ENCODE data around the gene EIF1.

DNA sequence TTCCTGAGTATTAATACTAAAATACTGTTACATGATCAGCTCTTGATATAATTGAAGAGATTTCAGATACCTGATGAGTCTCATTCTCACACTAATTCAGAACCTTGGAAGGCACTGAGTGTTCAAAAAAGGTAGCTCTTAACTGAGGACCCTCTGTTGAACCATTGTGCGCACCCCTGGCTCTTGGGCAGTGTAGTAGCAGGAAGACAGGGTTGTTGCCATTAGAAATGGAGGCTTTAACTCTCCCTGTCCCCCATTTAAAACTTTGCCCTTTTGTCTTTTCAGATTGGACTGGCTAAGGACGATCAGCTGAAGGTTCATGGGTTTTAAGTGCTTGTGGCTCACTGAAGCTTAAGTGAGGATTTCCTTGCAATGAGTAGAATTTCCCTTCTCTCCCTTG, 1.8 kb downstream of the EIF1 start:
- TF ChIP-seq, protein P1, sequence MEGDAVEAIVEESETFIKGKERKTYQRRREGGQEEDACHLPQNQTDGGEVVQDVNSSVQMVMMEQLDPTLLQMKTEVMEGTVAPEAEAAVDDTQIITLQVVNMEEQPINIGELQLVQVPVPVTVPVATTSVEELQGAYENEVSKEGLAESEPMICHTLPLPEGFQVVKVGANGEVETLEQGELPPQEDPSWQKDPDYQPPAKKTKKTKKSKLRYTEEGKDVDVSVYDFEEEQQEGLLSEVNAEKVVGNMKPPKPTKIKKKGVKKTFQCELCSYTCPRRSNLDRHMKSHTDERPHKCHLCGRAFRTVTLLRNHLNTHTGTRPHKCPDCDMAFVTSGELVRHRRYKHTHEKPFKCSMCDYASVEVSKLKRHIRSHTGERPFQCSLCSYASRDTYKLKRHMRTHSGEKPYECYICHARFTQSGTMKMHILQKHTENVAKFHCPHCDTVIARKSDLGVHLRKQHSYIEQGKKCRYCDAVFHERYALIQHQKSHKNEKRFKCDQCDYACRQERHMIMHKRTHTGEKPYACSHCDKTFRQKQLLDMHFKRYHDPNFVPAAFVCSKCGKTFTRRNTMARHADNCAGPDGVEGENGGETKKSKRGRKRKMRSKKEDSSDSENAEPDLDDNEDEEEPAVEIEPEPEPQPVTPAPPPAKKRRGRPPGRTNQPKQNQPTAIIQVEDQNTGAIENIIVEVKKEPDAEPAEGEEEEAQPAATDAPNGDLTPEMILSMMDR (IDR thresholded peaks at IDR 0.05), result no peak
- no peak for TF ChIP-seq POLR2A (IDR thresholded peaks at IDR 0.05)
